Lung (tissue), 12 donors: ENCODE measurements around the gene MYD88. TPM values are rescaled to one million over a fixed set of nuclear protein-coding genes. Genes with fewer than 3 reads are reported as not detected.

ENCODE experiments used
- ATAC-seq: fragments of 200-7000 bp; cut with Tn5 transposase; one replicate; pipeline ENCODE4 v1.9.1; 2020; ENCODE audit warnings: moderate number of reproducible peaks; ENCODE audit not compliant: insufficient read depth, low FRiP score
- DNase-seq, 3 donors: peaks; one replicate each; pipeline ENCODE4 v3.0.0-alpha.2; 2013 to 2017
- H3K27ac ChIP-seq, 2 donors: one replicate each; pipeline ENCODE4 v1.5.1; 2013; ENCODE audit warnings: mild to moderate bottlenecking in 2 of 2, moderate library complexity in 2 of 2, control low read depth in 1 of 2, inconsistent platforms in 1 of 2, low read depth in 1 of 2, low read length in 1 of 2
- H3K27me3 ChIP-seq, 3 donors: one replicate each; pipeline ENCODE4 v1.5.1; 2013; ENCODE audit warnings: low read length in 2 of 3; ENCODE audit not compliant: control insufficient read depth in 3 of 3, insufficient read depth in 3 of 3
- H3K36me3 ChIP-seq, 4 donors: one replicate each; pipeline ENCODE4 v1.5.1; 2013; ENCODE audit warnings: low read length in 4 of 4, mild to moderate bottlenecking in 1 of 4, moderate library complexity in 1 of 4; ENCODE audit not compliant: control insufficient read depth in 4 of 4, insufficient read depth in 4 of 4
- H3K4me1 ChIP-seq, 5 donors: one replicate each; pipeline ENCODE4 v1.5.1; 2013; ENCODE audit warnings: low read length in 5 of 5, mild to moderate bottlenecking in 2 of 5, moderate library complexity in 1 of 5; ENCODE audit not compliant: control insufficient read depth in 5 of 5, insufficient read depth in 5 of 5
- H3K4me3 ChIP-seq: one replicate; pipeline ENCODE4 v1.5.1; 2013; ENCODE audit warnings: mild to moderate bottlenecking, control low read depth, moderate library complexity
- H3K9ac ChIP-seq, 2 donors: one replicate each; pipeline ENCODE4 v1.5.1; 2013; ENCODE audit warnings: low read length in 2 of 2, control low read depth in 1 of 2; ENCODE audit not compliant: insufficient read depth in 1 of 2
- H3K9me3 ChIP-seq, 4 donors: one replicate each; pipeline ENCODE4 v1.5.1; 2013; ENCODE audit warnings: low read length in 3 of 4, mild to moderate bottlenecking in 1 of 4, moderate library complexity in 1 of 4; ENCODE audit not compliant: control insufficient read depth in 4 of 4, insufficient read depth in 3 of 4
- WGBS, 2 donors: extraction: QIAGEN DNeasy Blood & Tissue Kit; methylation state at CpG; one replicate each; pipeline ENCODE4 v1.1.7; 2013; 5-methylcytosine and 5-hydroxymethylcytosine counted together
- polyA plus RNA-seq, 2 donors: library from polyadenylated mRNA; stranded (reverse); fragments of 200-250 nt; gene quantifications; one replicate each; pipeline ENCODE4 v1.2.1, GENCODE V29; 2013
- total RNA-seq, 2 donors: library from RNA; depleted of rRNA in 1 of 2; stranded (reverse); fragments of >200 nt in 1 of 2; gene quantifications; one replicate each; pipeline ENCODE4 v1.2.1, GENCODE V29; 2014 to 2021
- TF ChIP-seq, protein P1 (sequence below): IDR thresholded peaks from 2 replicates; pipeline ENCODE4 v1.5.1; 2012; ENCODE audit warnings: mild to moderate bottlenecking; ENCODE audit errors: control extremely low read depth, extremely low read depth
- donor health status: control.
- donor health status: control.
- donor health status: Bipolar disorder and iron deficiency.
- donor health status: healthy.
- donor health status: DM: yes; HTN: yes; CAD: no.

The MYD88 gene
- total and polyA plus RNA-seq, 4 donors = 32.5 to 145 (median 60.3) TPM

DNA sequence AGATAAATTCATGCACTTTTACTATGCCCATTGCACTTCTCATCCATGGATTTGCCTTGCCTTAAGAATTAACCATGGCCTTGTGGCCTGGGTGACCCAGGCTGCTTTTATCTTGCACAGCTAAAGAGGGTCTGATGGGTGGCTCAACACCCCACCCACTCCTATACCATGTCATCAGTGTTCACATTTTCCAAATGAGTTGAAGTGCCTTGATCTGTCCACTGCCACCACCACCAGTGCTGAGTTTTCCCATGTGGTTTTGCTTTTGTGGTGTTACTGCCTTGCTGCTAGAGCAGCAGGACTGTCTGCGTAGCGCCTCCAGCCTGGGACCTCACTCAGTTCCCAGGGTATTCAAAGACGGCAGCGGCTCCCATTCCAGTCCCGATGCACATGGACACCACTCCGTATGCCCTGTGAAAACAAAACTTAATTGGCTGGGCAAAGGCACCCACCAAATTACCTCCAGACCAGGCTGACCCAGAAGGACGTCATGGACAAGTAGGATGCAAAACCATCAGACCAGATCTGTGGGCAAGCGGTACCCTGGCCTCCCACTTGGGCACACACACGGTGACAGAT is 15.7 kb upstream of the MYD88 start:
- WGBS, 2 donors = 91 to 95% methylated on average over 9 of the region's 9 CpGs
- no peak overlapping the region for H3K9ac ChIP-seq
- ATAC-seq (no peak), DNase-seq (no peak)
- no peaks in the 10 kb centered on the region for H3K4me1 ChIP-seq
- H3K9me3 ChIP-seq = no peaks in the 10 kb centered on the region
- TF ChIP-seq, protein P1, sequence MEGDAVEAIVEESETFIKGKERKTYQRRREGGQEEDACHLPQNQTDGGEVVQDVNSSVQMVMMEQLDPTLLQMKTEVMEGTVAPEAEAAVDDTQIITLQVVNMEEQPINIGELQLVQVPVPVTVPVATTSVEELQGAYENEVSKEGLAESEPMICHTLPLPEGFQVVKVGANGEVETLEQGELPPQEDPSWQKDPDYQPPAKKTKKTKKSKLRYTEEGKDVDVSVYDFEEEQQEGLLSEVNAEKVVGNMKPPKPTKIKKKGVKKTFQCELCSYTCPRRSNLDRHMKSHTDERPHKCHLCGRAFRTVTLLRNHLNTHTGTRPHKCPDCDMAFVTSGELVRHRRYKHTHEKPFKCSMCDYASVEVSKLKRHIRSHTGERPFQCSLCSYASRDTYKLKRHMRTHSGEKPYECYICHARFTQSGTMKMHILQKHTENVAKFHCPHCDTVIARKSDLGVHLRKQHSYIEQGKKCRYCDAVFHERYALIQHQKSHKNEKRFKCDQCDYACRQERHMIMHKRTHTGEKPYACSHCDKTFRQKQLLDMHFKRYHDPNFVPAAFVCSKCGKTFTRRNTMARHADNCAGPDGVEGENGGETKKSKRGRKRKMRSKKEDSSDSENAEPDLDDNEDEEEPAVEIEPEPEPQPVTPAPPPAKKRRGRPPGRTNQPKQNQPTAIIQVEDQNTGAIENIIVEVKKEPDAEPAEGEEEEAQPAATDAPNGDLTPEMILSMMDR = no peak
- H3K27me3 ChIP-seq = no peaks in the 10 kb centered on the region
- H3K4me3 ChIP-seq = no peak overlapping the region
- H3K36me3 ChIP-seq = peaks cover 23 to 54% (median 32%) of the 10 kb centered on the region in 4 donors
- no peak overlapping the region for H3K27ac ChIP-seq

DNA sequence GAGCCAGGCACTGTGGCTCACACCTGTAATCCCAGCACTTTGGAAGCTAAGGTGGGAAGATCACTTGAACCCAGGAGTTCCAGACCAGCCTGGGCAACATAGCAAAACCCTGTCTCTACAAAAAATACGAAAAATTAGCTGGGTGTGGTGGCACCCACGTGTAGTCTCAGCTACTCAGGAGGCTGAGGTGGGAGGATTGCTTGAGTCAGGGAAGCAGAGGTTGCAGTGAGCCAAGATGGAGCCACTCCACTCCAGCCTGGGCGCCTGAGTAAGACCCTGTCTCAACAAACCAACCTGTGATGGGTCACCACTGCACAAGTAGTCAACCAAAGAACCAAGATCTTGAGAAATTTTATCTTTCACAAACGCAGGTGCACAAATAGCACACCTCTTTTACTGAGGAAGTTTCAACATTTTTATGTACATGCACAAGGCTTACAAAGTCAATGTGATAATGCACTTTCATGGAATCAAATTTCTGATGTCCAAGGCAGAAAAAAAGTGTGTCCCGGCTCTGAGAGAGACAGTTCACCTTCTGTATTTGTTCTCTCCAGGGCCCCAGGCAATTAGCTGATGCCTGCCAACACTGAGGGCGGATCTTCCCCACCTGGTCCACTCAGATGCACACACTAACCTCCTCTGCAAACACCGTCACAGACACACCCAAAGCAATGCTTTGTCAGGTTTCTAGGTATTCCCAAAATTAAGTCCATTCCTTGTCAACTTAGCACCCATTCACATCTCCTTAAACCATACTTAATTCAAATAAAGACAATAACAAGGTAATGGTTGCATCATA is 13.9 kb upstream of the MYD88 start:
- H3K9me3 ChIP-seq = no peaks in the 10 kb centered on the region
- no peak overlapping the region for H3K9ac ChIP-seq
- H3K4me1 ChIP-seq = peaks cover 0 to 9% (median 0%) of the 10 kb centered on the region in 5 donors
- H3K4me3 ChIP-seq = no peak overlapping the region
- ATAC-seq (no peak), DNase-seq (no peak)
- H3K27ac ChIP-seq = no peak overlapping the region
- TF ChIP-seq, protein P1 = no peak
- WGBS, 2 donors = 82 to 83% methylated on average over 7 of the region's 7 CpGs
- no peaks in the 10 kb centered on the region for H3K27me3 ChIP-seq
- H3K36me3 ChIP-seq = peaks cover 23 to 68% (median 42%) of the 10 kb centered on the region in 4 donors

DNA sequence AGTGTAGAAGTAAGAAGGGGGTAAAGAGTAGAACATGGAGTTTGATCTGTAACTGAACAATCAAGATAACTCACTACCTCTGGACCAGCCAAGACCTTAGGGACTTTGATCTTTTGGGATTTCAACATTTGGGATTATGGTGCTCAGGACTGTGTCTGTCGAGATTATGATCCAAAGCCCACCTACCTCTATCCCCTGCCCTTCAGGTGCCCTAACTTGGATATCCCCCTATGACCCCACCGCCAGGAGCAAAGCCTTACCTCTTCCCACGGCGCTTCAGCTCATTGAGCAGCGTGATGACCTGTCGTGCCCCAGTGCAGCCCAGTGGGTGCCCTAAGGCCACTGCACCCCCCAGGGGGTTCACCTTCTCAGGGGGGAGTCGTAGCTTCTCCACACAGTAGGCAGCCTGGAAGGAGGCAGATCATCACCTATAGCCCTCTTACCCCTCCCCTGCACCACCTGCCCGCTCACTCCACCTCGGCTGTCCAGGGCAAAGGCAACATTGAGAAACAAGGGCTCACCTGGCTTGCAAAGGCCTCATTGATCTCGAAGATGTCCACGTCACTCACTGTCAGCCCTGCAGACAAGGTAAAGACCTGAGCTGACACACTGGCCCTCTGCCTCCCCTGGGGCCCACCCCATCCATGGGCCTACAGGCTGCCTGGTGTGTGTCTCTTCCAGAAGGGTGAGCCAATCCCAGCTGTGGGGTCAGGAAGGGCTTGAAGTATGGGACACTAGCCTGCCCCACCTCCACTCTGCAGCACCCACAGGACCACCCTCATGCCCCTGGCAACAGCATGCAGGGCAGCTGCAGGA is 12.9 kb upstream of the MYD88 start:
- no peak overlapping the region for H3K27ac ChIP-seq
- H3K36me3 ChIP-seq = peaks cover 23 to 66% (median 44%) of the 10 kb centered on the region in 4 donors
- H3K4me1 ChIP-seq = peaks cover 0 to 9% (median 0%) of the 10 kb centered on the region in 5 donors
- H3K9me3 ChIP-seq = no peaks in the 10 kb centered on the region
- no peak overlapping the region for H3K4me3 ChIP-seq
- 91 to 95% methylated on average over 11 of the region's 11 CpGs for WGBS, 2 donors
- no peak overlapping the region for H3K9ac ChIP-seq
- no peaks in the 10 kb centered on the region for H3K27me3 ChIP-seq
- DNase-seq (no peak), ATAC-seq (no peak)
- TF ChIP-seq, protein P1 = no peak
